ENCODE results near the gene EML1.

EML1 gene

GRCh38 chr14:99905121-99905520 is 111.9 kb downstream of the EML1 start:
- Histone ChIP-seq H3K27ac (no peak overlapping the region), H4K20me1 (no peaks in the 10 kb centered on the region), H3K4me3 (no peak overlapping the region), H3K4me2 (no peak overlapping the region), H3K9ac (no peak overlapping the region), H3K9me3 (replicated peaks in 1 of 11) (peaks cover 19 to 36% (median 26%) of the 10 kb centered on the region in 11 experiments), H3K36me3 (no peaks in the 10 kb centered on the region), H3K4me1 (no peaks in the 10 kb centered on the region), H3K27me3 (no peaks in the 10 kb centered on the region; a peak in 1 of 22 replicates)
- TF ChIP-seq Cebpa-rat (IDR thresholded peaks at IDR 0.05), result no peak

- no peak overlapping the region for H3K4me3 ChIP-seq
- no peaks in the 10 kb centered on the region for H4K20me1 ChIP-seq
- H3K4me2 ChIP-seq, result no peak overlapping the region
- H3K4me1 ChIP-seq, result no peaks in the 10 kb centered on the region
- H3K27ac ChIP-seq, result no peak overlapping the region
- no peak overlapping the region for H3K9ac ChIP-seq
- H3K36me3 ChIP-seq, result no peaks in the 10 kb centered on the region
- TF ChIP-seq Cebpa-rat (IDR thresholded peaks at IDR 0.05), result no peak
- peaks cover 10 to 22% (median 14%) of the 10 kb centered on the region in 11 experiments for H3K9me3 ChIP-seq (replicated peaks in 1 of 11)
- no peaks in the 10 kb centered on the region; a peak in 1 of 22 replicates for H3K27me3 ChIP-seq
Measured at GRCh38 chr14:99907761-99908652, 114.8 kb downstream of the EML1 start.

- no peak overlapping the region for H3K4me2 ChIP-seq
- no peaks in the 10 kb centered on the region for H3K4me1 ChIP-seq
- H3K9ac ChIP-seq, result no peak overlapping the region
- no peak overlapping the region for H3K27ac ChIP-seq
- H3K36me3 ChIP-seq, result no peaks in the 10 kb centered on the region
- no peak overlapping the region for H3K4me3 ChIP-seq
- H3K27me3 ChIP-seq, result no peaks in the 10 kb centered on the region; a peak in 1 of 22 replicates
- TF ChIP-seq Cebpa-rat (IDR thresholded peaks at IDR 0.05), result no peak
- peaks cover 3 to 15% (median 6%) of the 10 kb centered on the region in 11 experiments for H3K9me3 ChIP-seq (replicated peaks in 1 of 11)
- no peaks in the 10 kb centered on the region for H4K20me1 ChIP-seq
Measured at GRCh38 chr14:99908653-99909250, 115.5 kb downstream of the EML1 start.

GRCh38 chr14:99909513-99910064 is 116.4 kb downstream of the EML1 start:
- H3K36me3 ChIP-seq, result no peaks in the 10 kb centered on the region
- no peaks in the 10 kb centered on the region for H4K20me1 ChIP-seq
- H3K4me1 ChIP-seq, result no peaks in the 10 kb centered on the region

GRCh38 chr14:99910337-99911309 is 117.4 kb downstream of the EML1 start:
- Histone ChIP-seq H3K9ac (no peak overlapping the region), H3K4me3 (no peak overlapping the region), H3K9me3 (replicated peaks in 1 of 11) (peaks cover 0 to 6% (median 0%) of the 10 kb centered on the region in 11 experiments; a peak in 1 of 22 replicates), H4K20me1 (no peaks in the 10 kb centered on the region), H3K4me1 (no peaks in the 10 kb centered on the region), H3K36me3 (no peaks in the 10 kb centered on the region), H3K4me2 (no peak overlapping the region), H3K27ac (no peak overlapping the region), H3K27me3 (no peaks in the 10 kb centered on the region; a peak in 1 of 22 replicates)
- no peak for TF ChIP-seq Cebpa-rat (IDR thresholded peaks at IDR 0.05)

More at GRCh38 chr14:99909513-99910064, 116.4 kb downstream of the EML1 start:
- Histone ChIP-seq H3K27me3 (no peaks in the 10 kb centered on the region; a peak in 1 of 22 replicates), H3K9me3 (replicated peaks in 1 of 11) (peaks cover 0 to 10% (median 2%) of the 10 kb centered on the region in 11 experiments; a peak in 2 of 22 replicates), H3K4me3 (no peak overlapping the region), H3K27ac (no peak overlapping the region), H3K9ac (no peak overlapping the region), H3K4me2 (no peak overlapping the region)
- TF ChIP-seq Cebpa-rat (IDR thresholded peaks at IDR 0.05), result no peak

GRCh38 chr14:99915305-99916090 is 122.3 kb downstream of the EML1 start:
- no peak overlapping the region for H3K27ac ChIP-seq
- no peaks in the 10 kb centered on the region for H4K20me1 ChIP-seq
- H3K4me1 ChIP-seq, result no peaks in the 10 kb centered on the region
- no peak overlapping the region for H3K4me3 ChIP-seq
- no peak overlapping the region for H3K4me2 ChIP-seq
- H3K9me3 ChIP-seq (replicated peaks in 1 of 11), result no peaks in the 10 kb centered on the region
- no peak for TF ChIP-seq Cebpa-rat (IDR thresholded peaks at IDR 0.05)
- H3K9ac ChIP-seq, result no peak overlapping the region
- H3K36me3 ChIP-seq, result no peaks in the 10 kb centered on the region
- no peaks in the 10 kb centered on the region for H3K27me3 ChIP-seq

- Histone ChIP-seq H3K4me3 (no peak overlapping the region), H3K4me2 (no peak overlapping the region), H3K27me3 (no peaks in the 10 kb centered on the region), H3K9me3 (replicated peaks in 1 of 11) (no peaks in the 10 kb centered on the region), H3K36me3 (no peaks in the 10 kb centered on the region), H3K4me1 (no peaks in the 10 kb centered on the region), H3K9ac (no peak overlapping the region), H3K27ac (no peak overlapping the region), H4K20me1 (no peaks in the 10 kb centered on the region)
- TF ChIP-seq Cebpa-rat (IDR thresholded peaks at IDR 0.05), result no peak
Measured at GRCh38 chr14:99916091-99916383, 122.8 kb downstream of the EML1 start.

- no peaks in the 10 kb centered on the region for H3K9me3 ChIP-seq (replicated peaks in 1 of 11)
- no peak for TF ChIP-seq Cebpa-rat (IDR thresholded peaks at IDR 0.05)
- no peaks in the 10 kb centered on the region for H3K36me3 ChIP-seq
Measured at GRCh38 chr14:99918781-99919180, 125.6 kb downstream of the EML1 start.

More at GRCh38 chr14:99918781-99919180, 125.6 kb downstream of the EML1 start:
- no peak overlapping the region for H3K9ac ChIP-seq
- H3K4me2 ChIP-seq, result no peak overlapping the region
- H3K4me1 ChIP-seq, result no peaks in the 10 kb centered on the region
- no peak overlapping the region for H3K4me3 ChIP-seq
- H4K20me1 ChIP-seq, result no peaks in the 10 kb centered on the region
- H3K27ac ChIP-seq, result no peak overlapping the region
- no peaks in the 10 kb centered on the region for H3K27me3 ChIP-seq
